NT2/D1 (cell line): Measurements from ENCODE around the gene CEP295NL.

Experiments
- SUZ12 ChIP-seq: IDR thresholded peaks from 2 replicates; pipeline ENCODE4 v1.6.1; 2011; ENCODE audit not compliant: insufficient read length, insufficient read depth; ENCODE audit errors: extremely low read depth
- YY1 ChIP-seq: IDR thresholded peaks from 2 replicates; pipeline ENCODE4 v1.6.1; 2011; ENCODE audit not compliant: insufficient read length, insufficient read depth
- ZNF274 ChIP-seq: IDR thresholded peaks from 2 replicates; pipeline ENCODE4 v1.6.1; 2011; ENCODE audit warnings: mild to moderate bottlenecking, low read depth, low read length

- TF ChIP-seq ZNF274 (no peak), SUZ12 (no peak), YY1 (no peak)
Observed at GRCh38 chr17:78868391-78868790, 34.6 kb downstream of the CEP295NL start.
